Neural cell (in vitro differentiated cells): ENCODE data around the gene NF2.
A peak's percentile ranks its signal among the peaks of the same experiment; 100 is the strongest.

Experiments
- CTCF ChIP-seq: fragments of 450-650 bp; IDR thresholded peaks from 2 replicates; pipeline ENCODE4 v1.5.1; 2014; ENCODE audit warnings: antibody characterized with exemption, mild to moderate bottlenecking, moderate library complexity; ENCODE audit not compliant: poor library complexity, severe bottlenecking
- EP300 ChIP-seq: fragments of 450-650 bp; conservative IDR thresholded peaks from 2 replicates; pipeline ENCODE4 v1.6.1; 2014; ENCODE audit warnings: antibody characterized with exemption, mild to moderate bottlenecking, moderate library complexity; ENCODE audit not compliant: poor library complexity, severe bottlenecking
- EZH2 ChIP-seq: fragments of 200-600, 300-800 bp; shearing (Covaris generic), sonication (generic); IDR thresholded peaks from 2 replicates; pipeline ENCODE4 v1.6.1; 2014; ENCODE audit warnings: antibody characterized with exemption, low read length, borderline replicate concordance, mild to moderate bottlenecking; ENCODE audit not compliant: insufficient read depth, poor library complexity, severe bottlenecking
- MXI1 ChIP-seq: fragments of 450-650 bp; conservative IDR thresholded peaks from 2 replicates; pipeline ENCODE4 v1.6.1; 2014; ENCODE audit warnings: antibody characterized with exemption, mild to moderate bottlenecking; ENCODE audit not compliant: poor library complexity, severe bottlenecking
- POLR2AphosphoS5 ChIP-seq: IDR thresholded peaks from 2 replicates; pipeline ENCODE4 v1.6.1; 2012
- SMC3 ChIP-seq: fragments of 450-650 bp; conservative IDR thresholded peaks from 2 replicates; pipeline ENCODE4 v1.6.1; 2014; ENCODE audit warnings: antibody characterized with exemption, mild to moderate bottlenecking, moderate library complexity; ENCODE audit not compliant: poor library complexity
- TAF1 ChIP-seq: IDR thresholded peaks from 2 replicates; pipeline ENCODE4 v1.6.1; 2012; ENCODE audit warnings: low read depth
- TF ChIP-seq, protein P1 (sequence below): IDR thresholded peaks from 2 replicates; pipeline ENCODE4 v1.6.1; 2012; ENCODE audit warnings: borderline replicate concordance

DNA sequence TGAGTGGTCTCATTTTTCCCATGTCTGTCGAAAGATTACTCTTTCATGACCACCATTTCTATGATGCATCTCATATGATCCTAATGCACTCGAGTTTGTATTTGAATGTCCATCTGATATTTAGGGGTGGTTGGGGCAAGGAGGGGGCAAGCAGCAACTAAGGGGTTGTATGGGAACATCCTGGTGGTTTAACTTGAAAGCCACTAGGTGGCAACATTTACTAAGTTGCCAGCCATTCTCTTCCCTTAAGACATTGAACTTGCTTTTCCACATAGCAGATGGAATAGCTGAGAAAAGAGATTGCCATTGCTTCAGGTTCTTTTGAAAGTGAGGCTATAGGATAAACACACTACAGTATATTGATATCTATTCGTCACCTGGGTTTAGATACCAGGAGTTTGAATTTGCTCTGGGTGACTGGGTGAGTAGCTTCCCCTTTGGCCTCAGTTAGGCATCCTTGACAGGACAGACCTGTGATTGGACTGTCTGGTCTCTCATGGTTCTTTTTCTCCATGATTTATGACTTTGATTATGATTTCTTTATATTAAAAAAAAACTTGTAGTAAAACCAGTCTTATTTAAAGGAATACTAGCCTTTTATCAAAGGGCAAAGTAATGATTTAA, 32.4 kb downstream of the NF2 start:
- peak; percentile 90 for TF ChIP-seq CTCF
- no peak for TF ChIP-seq MXI1
- no peak for TF ChIP-seq EP300
- no peak for TF ChIP-seq TAF1
- TF ChIP-seq, protein P1, sequence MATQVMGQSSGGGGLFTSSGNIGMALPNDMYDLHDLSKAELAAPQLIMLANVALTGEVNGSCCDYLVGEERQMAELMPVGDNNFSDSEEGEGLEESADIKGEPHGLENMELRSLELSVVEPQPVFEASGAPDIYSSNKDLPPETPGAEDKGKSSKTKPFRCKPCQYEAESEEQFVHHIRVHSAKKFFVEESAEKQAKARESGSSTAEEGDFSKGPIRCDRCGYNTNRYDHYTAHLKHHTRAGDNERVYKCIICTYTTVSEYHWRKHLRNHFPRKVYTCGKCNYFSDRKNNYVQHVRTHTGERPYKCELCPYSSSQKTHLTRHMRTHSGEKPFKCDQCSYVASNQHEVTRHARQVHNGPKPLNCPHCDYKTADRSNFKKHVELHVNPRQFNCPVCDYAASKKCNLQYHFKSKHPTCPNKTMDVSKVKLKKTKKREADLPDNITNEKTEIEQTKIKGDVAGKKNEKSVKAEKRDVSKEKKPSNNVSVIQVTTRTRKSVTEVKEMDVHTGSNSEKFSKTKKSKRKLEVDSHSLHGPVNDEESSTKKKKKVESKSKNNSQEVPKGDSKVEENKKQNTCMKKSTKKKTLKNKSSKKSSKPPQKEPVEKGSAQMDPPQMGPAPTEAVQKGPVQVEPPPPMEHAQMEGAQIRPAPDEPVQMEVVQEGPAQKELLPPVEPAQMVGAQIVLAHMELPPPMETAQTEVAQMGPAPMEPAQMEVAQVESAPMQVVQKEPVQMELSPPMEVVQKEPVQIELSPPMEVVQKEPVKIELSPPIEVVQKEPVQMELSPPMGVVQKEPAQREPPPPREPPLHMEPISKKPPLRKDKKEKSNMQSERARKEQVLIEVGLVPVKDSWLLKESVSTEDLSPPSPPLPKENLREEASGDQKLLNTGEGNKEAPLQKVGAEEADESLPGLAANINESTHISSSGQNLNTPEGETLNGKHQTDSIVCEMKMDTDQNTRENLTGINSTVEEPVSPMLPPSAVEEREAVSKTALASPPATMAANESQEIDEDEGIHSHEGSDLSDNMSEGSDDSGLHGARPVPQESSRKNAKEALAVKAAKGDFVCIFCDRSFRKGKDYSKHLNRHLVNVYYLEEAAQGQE: no peak
- no peak for TF ChIP-seq EZH2
- peak; percentile 89 for TF ChIP-seq SMC3
- TF ChIP-seq POLR2AphosphoS5: no peak
